ENCODE results near the gene AP2M1. TPM values are rescaled to one million over a fixed set of nuclear protein-coding genes. Genes with fewer than 3 reads are reported as not detected.

The AP2M1 gene
- polyA plus RNA-seq, 1 donor (not counting 4 experiments of a cell fraction or from before 2014, with no cell fraction given): 431 TPM

- no peaks in the 10 kb centered on the region for H3K27me3 ChIP-seq (ENCODE audit: control insufficient read depth, extremely low read depth, insufficient read depth, low read length)
- H3K4me3 ChIP-seq (ENCODE audit: control insufficient read depth in 2 of 3, extremely low read depth in 1 of 3, insufficient read depth in 2 of 3, low read depth in 1 of 3, low read length in 3 of 3): no peak overlapping the region
- H3K27ac ChIP-seq (ENCODE audit: control insufficient read depth, insufficient read depth, low read length): no peak overlapping the region
- no peak overlapping the region for H2AFZ ChIP-seq (ENCODE audit: control insufficient read depth, low read length)
- no peaks in the 10 kb centered on the region for H3K9me1 ChIP-seq (ENCODE audit: control insufficient read depth, extremely low read depth, insufficient read depth, low read length)
- DNase-seq (ENCODE audit: low read depth, low spot score) (no peak), FAIRE-seq (no peak)
- TF ChIP-seq, protein P1, sequence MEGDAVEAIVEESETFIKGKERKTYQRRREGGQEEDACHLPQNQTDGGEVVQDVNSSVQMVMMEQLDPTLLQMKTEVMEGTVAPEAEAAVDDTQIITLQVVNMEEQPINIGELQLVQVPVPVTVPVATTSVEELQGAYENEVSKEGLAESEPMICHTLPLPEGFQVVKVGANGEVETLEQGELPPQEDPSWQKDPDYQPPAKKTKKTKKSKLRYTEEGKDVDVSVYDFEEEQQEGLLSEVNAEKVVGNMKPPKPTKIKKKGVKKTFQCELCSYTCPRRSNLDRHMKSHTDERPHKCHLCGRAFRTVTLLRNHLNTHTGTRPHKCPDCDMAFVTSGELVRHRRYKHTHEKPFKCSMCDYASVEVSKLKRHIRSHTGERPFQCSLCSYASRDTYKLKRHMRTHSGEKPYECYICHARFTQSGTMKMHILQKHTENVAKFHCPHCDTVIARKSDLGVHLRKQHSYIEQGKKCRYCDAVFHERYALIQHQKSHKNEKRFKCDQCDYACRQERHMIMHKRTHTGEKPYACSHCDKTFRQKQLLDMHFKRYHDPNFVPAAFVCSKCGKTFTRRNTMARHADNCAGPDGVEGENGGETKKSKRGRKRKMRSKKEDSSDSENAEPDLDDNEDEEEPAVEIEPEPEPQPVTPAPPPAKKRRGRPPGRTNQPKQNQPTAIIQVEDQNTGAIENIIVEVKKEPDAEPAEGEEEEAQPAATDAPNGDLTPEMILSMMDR (optimal IDR thresholded peaks at IDR 0.05 in 1 of 3, IDR thresholded peaks at IDR 0.05 in 1 of 3, conservative IDR thresholded peaks at IDR 0.05 in 1 of 3; ENCODE audit: extremely low read depth in 1 of 3, insufficient read depth in 2 of 3, low read length in 3 of 3): no peak
- TF ChIP-seq EZH2 (IDR thresholded peaks at IDR 0.05; ENCODE audit: low read length): no peak
- peaks cover 51 to 56% of the 10 kb centered on the region in 2 experiments for H3K36me3 ChIP-seq (ENCODE audit: control insufficient read depth in 2 of 2, extremely low read depth in 1 of 2, insufficient read depth in 2 of 2, low read length in 2 of 2)
- no peak overlapping the region for H3K9ac ChIP-seq (ENCODE audit: control insufficient read depth, extremely low read depth, insufficient read depth, low read length)
- H3K4me2 ChIP-seq (ENCODE audit: control insufficient read depth, extremely low read depth, insufficient read depth, low read depth, low read length): no peak overlapping the region
- H3K4me1 ChIP-seq (ENCODE audit: control insufficient read depth, extremely low read depth, insufficient read depth, low read length): peaks cover 29% of the 10 kb centered on the region
- no peaks in the 10 kb centered on the region for H3K9me3 ChIP-seq (ENCODE audit: control insufficient read depth, low read depth, low read length)
- peaks cover 44% of the 10 kb centered on the region for H3K79me2 ChIP-seq (ENCODE audit: control insufficient read depth, insufficient read depth, low read length)
- dilution Hi-C loops (cut with MboI; ENCODE audit: extremely low pct_ligation_motif_present, low sequenced_read_pairs): no loop called here
- H4K20me1 ChIP-seq (ENCODE audit: control insufficient read depth, extremely low read depth, insufficient read depth, low read length): no peaks in the 10 kb centered on the region
Measured at GRCh38 chr3:184177767-184178306, 3.2 kb downstream of the AP2M1 start.

DNA sequence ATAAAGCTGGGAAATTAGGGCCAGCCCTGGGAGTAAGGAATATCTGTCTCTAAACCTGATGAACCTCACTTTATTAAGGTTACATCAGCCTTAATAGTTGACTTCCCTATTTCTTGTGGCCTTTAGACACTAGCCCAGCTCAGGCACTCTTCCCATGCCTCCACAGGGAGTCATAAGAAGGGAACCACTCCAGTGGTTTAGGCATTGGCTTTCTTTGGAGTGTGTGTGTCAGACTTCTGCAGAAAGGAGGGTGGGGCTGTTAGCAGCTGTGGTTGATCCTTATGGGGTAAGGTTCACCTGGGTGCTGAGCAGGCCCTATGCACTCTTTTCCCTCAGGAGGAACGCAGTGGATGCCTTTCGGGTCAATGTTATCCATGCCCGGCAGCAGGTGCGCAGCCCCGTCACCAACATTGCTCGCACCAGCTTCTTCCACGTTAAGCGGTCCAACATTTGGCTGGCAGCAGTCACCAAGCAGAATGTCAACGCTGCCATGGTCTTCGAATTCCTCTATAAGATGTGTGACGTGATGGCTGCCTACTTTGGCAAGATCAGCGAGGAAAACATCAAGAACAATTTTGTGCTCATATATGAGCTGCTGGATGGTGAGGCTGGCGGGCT lies 4.0 kb downstream of the AP2M1 start:
- no peaks in the 10 kb centered on the region for H3K9me3 ChIP-seq (ENCODE audit: control insufficient read depth, low read depth, low read length)
- H4K20me1 ChIP-seq (ENCODE audit: control insufficient read depth, extremely low read depth, insufficient read depth, low read length): no peaks in the 10 kb centered on the region
- DNase-seq (ENCODE audit: low read depth, low spot score) (no peak), FAIRE-seq (no peak)
- peaks cover 28% of the 10 kb centered on the region for H3K4me1 ChIP-seq (ENCODE audit: control insufficient read depth, extremely low read depth, insufficient read depth, low read length)
- no peaks in the 10 kb centered on the region for H3K27me3 ChIP-seq (ENCODE audit: control insufficient read depth, extremely low read depth, insufficient read depth, low read length)
- dilution Hi-C loops (cut with MboI; ENCODE audit: extremely low pct_ligation_motif_present, low sequenced_read_pairs): no loop called here
- no peak overlapping the region for H3K4me3 ChIP-seq (ENCODE audit: control insufficient read depth in 2 of 3, extremely low read depth in 1 of 3, insufficient read depth in 2 of 3, low read depth in 1 of 3, low read length in 3 of 3)
- H3K27ac ChIP-seq (ENCODE audit: control insufficient read depth, insufficient read depth, low read length): no peak overlapping the region
- H2AFZ ChIP-seq (ENCODE audit: control insufficient read depth, low read length): no peak overlapping the region
- TF ChIP-seq, protein P1 (optimal IDR thresholded peaks at IDR 0.05 in 1 of 3, IDR thresholded peaks at IDR 0.05 in 1 of 3, conservative IDR thresholded peaks at IDR 0.05 in 1 of 3; ENCODE audit: extremely low read depth in 1 of 3, insufficient read depth in 2 of 3, low read length in 3 of 3): no peak
- TF ChIP-seq EZH2 (IDR thresholded peaks at IDR 0.05; ENCODE audit: low read length): no peak
- H3K79me2 ChIP-seq (ENCODE audit: control insufficient read depth, insufficient read depth, low read length): peaks cover 44% of the 10 kb centered on the region
- H3K9me1 ChIP-seq (ENCODE audit: control insufficient read depth, extremely low read depth, insufficient read depth, low read length): no peaks in the 10 kb centered on the region
- H3K4me2 ChIP-seq (ENCODE audit: control insufficient read depth, extremely low read depth, insufficient read depth, low read depth, low read length): no peak overlapping the region
- H3K9ac ChIP-seq (ENCODE audit: control insufficient read depth, extremely low read depth, insufficient read depth, low read length): no peak overlapping the region
- H3K36me3 ChIP-seq (ENCODE audit: control insufficient read depth in 2 of 2, extremely low read depth in 1 of 2, insufficient read depth in 2 of 2, low read length in 2 of 2): peaks cover 56 to 64% of the 10 kb centered on the region in 2 experiments
